Prostate gland (tissue), 2 donors: ENCODE results near the gene DIP2B.

Source experiments
- POLR2A ChIP-seq: fragments of 450-650 bp; IDR thresholded peaks from one replicate; pipeline ENCODE4 v1.6.1; 2016; ENCODE audit warnings: antibody characterized with exemption, mild to moderate bottlenecking
- POLR2AphosphoS5 ChIP-seq: sonication (generic); formaldehyde crosslinking; IDR thresholded peaks from one replicate; pipeline ENCODE4 v1.6.1; 2017; ENCODE audit warnings: antibody characterized with exemption
- TF ChIP-seq, protein P1 (sequence below), 4 experiments: fragments of 200-600 bp in 2 of 4; fragments of 450-650 bp in 2 of 4; sonication (generic) in 2 of 4; IDR thresholded peaks; 1 replicate in 3 of 4; 2 replicates in 1 of 4; pipeline ENCODE4 v1.5.1; 2016 to 2019; ENCODE audit warnings: antibody characterized with exemption in 4 of 4, mild to moderate bottlenecking in 2 of 4, moderate library complexity in 2 of 4

DNA sequence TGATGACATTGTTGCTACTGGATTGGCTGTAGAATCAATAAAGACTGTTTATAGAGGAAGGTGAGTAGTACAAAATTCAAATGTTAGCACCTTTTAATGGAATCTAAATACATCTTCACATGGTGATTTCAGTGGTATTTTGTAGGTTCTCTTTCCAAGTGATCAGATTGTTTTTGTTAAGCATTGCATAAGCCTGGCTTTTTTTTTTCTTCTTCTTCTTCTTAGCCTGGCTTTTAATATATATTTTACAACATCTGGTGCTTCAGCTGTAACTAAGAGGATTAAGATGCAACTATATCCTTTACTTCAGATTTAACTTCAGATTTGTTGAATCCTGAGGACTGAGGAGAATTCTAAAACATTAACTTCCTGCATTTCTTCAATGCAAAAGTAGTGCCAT, 201.8 kb downstream of the DIP2B start:
- TF ChIP-seq POLR2AphosphoS5, result no peak
- TF ChIP-seq, protein P1, sequence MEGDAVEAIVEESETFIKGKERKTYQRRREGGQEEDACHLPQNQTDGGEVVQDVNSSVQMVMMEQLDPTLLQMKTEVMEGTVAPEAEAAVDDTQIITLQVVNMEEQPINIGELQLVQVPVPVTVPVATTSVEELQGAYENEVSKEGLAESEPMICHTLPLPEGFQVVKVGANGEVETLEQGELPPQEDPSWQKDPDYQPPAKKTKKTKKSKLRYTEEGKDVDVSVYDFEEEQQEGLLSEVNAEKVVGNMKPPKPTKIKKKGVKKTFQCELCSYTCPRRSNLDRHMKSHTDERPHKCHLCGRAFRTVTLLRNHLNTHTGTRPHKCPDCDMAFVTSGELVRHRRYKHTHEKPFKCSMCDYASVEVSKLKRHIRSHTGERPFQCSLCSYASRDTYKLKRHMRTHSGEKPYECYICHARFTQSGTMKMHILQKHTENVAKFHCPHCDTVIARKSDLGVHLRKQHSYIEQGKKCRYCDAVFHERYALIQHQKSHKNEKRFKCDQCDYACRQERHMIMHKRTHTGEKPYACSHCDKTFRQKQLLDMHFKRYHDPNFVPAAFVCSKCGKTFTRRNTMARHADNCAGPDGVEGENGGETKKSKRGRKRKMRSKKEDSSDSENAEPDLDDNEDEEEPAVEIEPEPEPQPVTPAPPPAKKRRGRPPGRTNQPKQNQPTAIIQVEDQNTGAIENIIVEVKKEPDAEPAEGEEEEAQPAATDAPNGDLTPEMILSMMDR (IDR thresholded peaks at IDR 0.05), result no peak
- no peak for TF ChIP-seq POLR2A
